Raji (cell line): ENCODE measurements around the gene C1D.

Experiments used
- POLR2A ChIP-seq: IDR thresholded peaks from 2 replicates; pipeline ENCODE4 v1.6.1; 2011; ENCODE audit warnings: low read depth, low read length, control low read depth; ENCODE audit not compliant: insufficient read depth

The C1D gene

GRCh38 chr2:67991456-67991855 is 71.3 kb downstream of the C1D start:
- no peak for TF ChIP-seq POLR2A
